GM19099 (cell line): Measurements from ENCODE around the gene TMEM150B.

Experiments
- POLR2A ChIP-seq: IDR thresholded peaks from 3 replicates; pipeline ENCODE4 v1.6.1; 2011; ENCODE audit warnings: low read depth; ENCODE audit not compliant: insufficient read length; ENCODE audit errors: extremely low read depth

TMEM150B gene

GRCh38 chr19:55266404-55266803 is 58.7 kb downstream of the TMEM150B start:
- no peak for TF ChIP-seq POLR2A

GRCh38 chr19:55265723-55266386 is 59.3 kb downstream of the TMEM150B start:
- TF ChIP-seq POLR2A = no peak

- TF ChIP-seq POLR2A = no peak
Measured at GRCh38 chr19:55265173-55265572, 60.0 kb downstream of the TMEM150B start.

- no peak for TF ChIP-seq POLR2A
Measured at GRCh38 chr19:55264531-55264930, 60.6 kb downstream of the TMEM150B start.
